SK-MEL-5 (cell line): ENCODE results near the gene PRELID2. TPM values are rescaled to one million over a fixed set of nuclear protein-coding genes. Genes with fewer than 3 reads are reported as not detected.
"Not testable (repeated sequence)": the region's sequence is repeated elsewhere in the genome, so short reads cannot be mapped to it uniquely, and the experiment has no call there.

ENCODE experiments used
- DNase-seq: peaks from one replicate; pipeline ENCODE4 v3.0.0-alpha.2; 2016; ENCODE audit warnings: low read depth, low spot score
- in situ Hi-C: cut with HindIII; loops from 2 replicates; pipeline ENCODE4 v1.10.0; 2016; ENCODE audit warnings: low sequenced_read_pairs, high pct_unique_total_duplicates, low pct_unique_long_range_greater_than_20kb
- total RNA-seq: library from RNA; depleted of rRNA; stranded (reverse); fragments of >200 nt; shearing (Covaris generic); gene quantifications from 2 replicates; pipeline ENCODE4 v1.2.3, GENCODE V29; 2014

PRELID2 gene
- total RNA-seq, 1 experiment from 2014 or later = 22.6 TPM

GRCh38 chr5:145847499-145848497 lies 12.7 kb upstream of the PRELID2 start:
- in situ Hi-C loops = no loop called here
- DNase-seq = no peak

GRCh38 chr5:145846081-145846480 lies 10.9 kb upstream of the PRELID2 start:
- DNase-seq = no peak
- in situ Hi-C loops = no loop called here

- DNase-seq = no peak
- in situ Hi-C loops = no loop called here
These were observed 6.2 kb upstream of the PRELID2 start for GRCh38 chr5:145841299-145841698.

DNA sequence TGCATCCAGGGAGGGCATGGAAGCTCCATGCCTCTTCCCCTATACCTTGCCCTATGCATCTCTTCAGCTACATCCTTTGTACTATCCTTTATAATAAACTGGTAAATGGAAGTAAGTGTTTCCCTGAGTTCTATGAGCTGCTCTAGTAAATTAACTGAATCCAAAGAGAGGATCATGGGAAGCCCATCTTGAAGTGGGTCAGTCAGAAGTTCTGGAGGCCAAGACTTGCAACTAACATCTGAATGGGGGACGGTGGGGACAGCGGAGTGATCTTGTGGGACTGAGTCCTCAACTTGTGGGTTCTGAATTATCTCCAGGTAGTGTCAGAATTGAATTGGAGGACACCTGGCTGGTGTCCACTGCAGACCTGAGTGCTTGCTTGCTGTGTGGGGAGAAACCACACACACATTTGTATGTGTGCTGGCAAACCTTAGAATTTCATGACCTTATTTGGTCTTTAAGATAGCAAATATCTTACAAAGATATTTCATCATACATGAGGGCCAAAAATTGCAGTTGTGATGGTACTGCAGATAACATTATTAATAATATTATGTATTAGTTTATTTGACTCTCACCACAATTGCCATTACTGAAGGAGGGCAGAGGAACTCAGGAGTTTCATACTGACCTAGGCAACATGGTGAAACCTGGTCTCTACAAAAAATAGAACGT lies 5.5 kb upstream of the PRELID2 start:
- DNase-seq = no peak
- in situ Hi-C loops = no loop called here

DNA sequence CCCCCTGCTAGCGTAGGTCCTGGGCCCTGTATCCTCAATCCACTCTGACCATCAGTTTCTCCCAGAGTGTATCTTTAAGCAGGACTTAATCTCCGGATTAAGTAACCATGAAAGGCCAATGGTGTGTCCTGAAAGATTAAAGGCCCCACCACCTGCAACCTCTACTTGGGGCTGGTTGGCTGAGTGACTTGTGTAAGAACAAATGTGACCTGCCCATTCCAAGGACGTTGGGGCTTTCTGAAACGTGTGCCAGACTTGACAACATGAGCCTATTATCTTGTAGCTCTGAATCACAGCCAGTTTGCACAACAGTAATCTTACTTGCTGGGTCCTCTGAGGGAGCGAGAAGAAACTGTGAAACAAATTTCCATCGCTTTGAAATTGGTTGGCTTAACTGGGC lies 3.1 kb upstream of the PRELID2 start:
- in situ Hi-C loops = no loop called here
- DNase-seq = no peak

DNA sequence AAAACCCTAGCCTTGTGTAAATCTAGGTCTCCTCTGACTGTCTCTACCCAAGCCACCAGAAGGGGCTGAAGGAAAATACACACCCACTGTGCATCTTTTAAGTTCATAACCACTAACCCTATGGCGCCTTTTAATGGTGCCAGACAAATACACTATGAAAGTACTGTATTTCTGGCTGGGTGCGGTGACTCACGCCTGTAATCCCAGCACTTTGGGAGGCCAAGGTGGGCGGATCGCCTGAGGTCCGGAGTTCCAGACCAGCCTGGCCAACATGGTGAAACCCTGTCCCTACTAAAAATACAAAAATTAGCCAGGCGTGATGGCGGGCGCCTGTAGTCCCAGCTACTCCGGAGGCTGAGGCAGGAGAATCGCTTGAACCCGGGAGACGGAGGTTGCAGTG lies 1.1 kb upstream of the PRELID2 start:
- in situ Hi-C loops, DNase-seq: not testable (repeated sequence)

- in situ Hi-C loops = no loop called here
- no peak for DNase-seq
These were observed 702 bp upstream of the PRELID2 start for GRCh38 chr5:145835848-145836239.

DNA sequence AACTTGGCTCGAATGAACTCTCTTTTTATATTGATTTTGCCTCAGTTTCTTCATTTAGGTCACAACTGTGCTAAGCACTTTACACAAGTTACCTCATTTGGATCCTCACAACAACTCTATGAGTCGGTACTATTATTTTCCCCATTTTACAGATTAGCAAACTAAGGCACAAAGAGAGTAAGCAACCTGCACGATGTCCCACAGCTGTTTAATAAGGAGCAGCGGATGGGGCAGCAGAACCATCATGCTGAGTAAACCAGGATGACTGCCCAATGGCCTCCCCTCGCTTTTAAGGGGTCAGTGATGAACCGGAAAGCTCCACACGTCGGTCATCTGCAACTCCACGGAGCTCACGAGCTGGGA lies 607 bp downstream of the PRELID2 start:
- in situ Hi-C loops = no loop called here
- DNase-seq = no peak

GRCh38 chr5:145833631-145834200 lies 1.4 kb downstream of the PRELID2 start:
- in situ Hi-C loops = no loop called here
- DNase-seq = no peak

DNA sequence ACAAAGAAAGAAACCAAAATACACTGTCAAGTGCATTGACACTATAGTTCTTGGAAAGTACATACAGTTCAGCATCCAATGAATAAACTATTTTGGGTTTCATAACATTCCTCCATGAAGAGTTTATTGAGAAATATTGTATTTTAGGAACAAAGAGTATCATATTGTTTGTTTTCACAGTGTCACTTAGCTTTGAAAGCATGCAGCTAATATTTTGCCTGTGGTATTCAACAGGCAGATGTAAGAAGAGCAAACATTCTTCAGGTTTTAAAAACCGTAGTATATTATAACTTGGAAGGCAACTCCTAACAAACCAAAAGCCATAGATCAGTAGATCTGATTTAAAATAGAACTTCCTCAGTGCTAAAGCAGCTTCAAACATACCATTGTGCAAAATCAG lies 4.5 kb downstream of the PRELID2 start:
- no peak for DNase-seq
- in situ Hi-C loops = no loop called here

GRCh38 chr5:145829708-145830361 lies 5.3 kb downstream of the PRELID2 start:
- in situ Hi-C loops = no loop called here
- no peak for DNase-seq

GRCh38 chr5:145826895-145827674 lies 8.1 kb downstream of the PRELID2 start:
- in situ Hi-C loops = no loop called here

DNA sequence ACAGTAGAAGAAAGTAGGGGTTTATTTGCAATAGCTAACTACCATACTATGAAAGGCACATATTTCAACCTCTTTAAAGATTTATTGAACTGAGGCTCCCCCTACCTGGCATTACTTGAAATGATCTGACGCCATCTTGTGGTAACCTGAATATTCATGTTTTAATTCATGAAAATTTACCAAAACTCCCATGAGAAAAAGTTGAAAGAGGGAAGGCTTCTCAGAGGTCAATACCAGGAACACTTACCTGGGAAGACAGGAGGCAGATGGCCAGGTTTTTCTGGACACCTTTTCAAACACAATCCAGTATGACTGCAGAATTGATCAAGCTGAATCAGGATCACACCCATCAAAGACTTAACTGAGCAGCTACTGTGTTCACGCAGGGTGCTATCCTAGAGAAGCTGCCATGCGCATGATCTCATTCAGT lies 9.4 kb downstream of the PRELID2 start:
- peak; percentile 69 for DNase-seq
- in situ Hi-C loops = no loop called here

More at GRCh38 chr5:145826895-145827674, 8.1 kb downstream of the PRELID2 start:
- DNase-seq = no peak

GRCh38 chr5:145824040-145824439 lies 11.1 kb downstream of the PRELID2 start:
- DNase-seq = peak; percentile 23
- in situ Hi-C loops = no loop called here

- no peak for DNase-seq
- in situ Hi-C loops = no loop called here
These were observed 16.5 kb downstream of the PRELID2 start for GRCh38 chr5:145818604-145819003.

GRCh38 chr5:145812877-145813276 lies 22.3 kb downstream of the PRELID2 start:
- no peak for DNase-seq
- in situ Hi-C loops = no loop called here
